ENCODE data around the gene ADSL. TPM values are rescaled to one million over a fixed set of nuclear protein-coding genes. Genes with fewer than 3 reads are reported as not detected.

Gene ADSL
- total RNA-seq, 1 donor, result 107 TPM

GRCh38 chr22:40414838-40415505 lies 68.7 kb downstream of the ADSL start:
- DNase-seq (ENCODE audit: low read depth), result no peak
- no peak for TF ChIP-seq CTCF (IDR thresholded peaks at IDR 0.05; ENCODE audit: insufficient read depth, low read length)

DNA sequence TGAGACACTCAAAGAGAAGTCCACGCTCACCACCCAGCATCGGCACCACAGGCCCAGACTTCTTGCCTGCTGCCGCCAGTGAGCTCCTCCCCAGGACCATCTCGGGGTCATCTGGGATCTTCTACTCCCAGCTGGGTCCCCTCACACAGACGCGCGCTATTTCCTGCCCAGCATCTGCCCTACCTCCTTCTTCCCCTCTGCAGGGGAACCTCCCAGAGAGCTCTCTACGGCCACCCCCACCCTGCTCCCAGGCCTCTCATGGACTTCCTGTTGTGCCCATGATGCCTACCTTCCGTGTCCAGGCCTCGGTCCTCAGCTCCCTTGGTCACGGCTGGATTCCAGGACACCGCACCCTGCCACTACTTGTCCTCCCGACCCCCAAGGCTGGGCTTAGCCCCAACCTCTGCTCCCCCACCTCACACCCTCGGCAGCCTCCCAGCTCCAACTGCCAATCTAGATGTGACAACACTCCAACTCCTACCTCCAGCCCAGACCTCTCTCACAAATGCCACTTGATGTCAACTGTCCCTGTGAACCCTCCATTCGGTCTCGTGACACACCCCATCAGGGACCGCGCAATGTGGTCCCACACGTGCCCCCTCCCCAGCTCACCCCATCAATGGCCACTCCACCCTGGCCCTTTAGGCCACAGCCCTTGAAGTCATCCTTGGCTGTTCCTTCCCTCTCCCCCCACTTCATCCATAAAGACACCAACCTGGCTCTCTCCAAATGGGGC lies 69.4 kb downstream of the ADSL start:
- TF ChIP-seq CTCF (IDR thresholded peaks at IDR 0.05; ENCODE audit: insufficient read depth, low read length), result no peak
- no peak overlapping the region for H3K4me3 ChIP-seq (ENCODE audit: low read depth, low read length)
- DNase-seq (ENCODE audit: low read depth), result no peak

More at GRCh38 chr22:40414838-40415505, 68.7 kb downstream of the ADSL start:
- H3K4me3 ChIP-seq (ENCODE audit: low read depth, low read length), result no peak overlapping the region

- no peak overlapping the region for H3K4me3 ChIP-seq (ENCODE audit: low read depth, low read length)
- TF ChIP-seq CTCF (IDR thresholded peaks at IDR 0.05; ENCODE audit: insufficient read depth, low read length), result no peak
- no peak for DNase-seq (ENCODE audit: low read depth)
These were observed 69.9 kb downstream of the ADSL start for GRCh38 chr22:40416267-40416570.

- TF ChIP-seq CTCF (IDR thresholded peaks at IDR 0.05; ENCODE audit: insufficient read depth, low read length), result no peak
- no peak for DNase-seq (ENCODE audit: low read depth)
- H3K4me3 ChIP-seq (ENCODE audit: low read depth, low read length), result no peak overlapping the region
These were observed 70.3 kb downstream of the ADSL start for GRCh38 chr22:40416636-40417035.

DNA sequence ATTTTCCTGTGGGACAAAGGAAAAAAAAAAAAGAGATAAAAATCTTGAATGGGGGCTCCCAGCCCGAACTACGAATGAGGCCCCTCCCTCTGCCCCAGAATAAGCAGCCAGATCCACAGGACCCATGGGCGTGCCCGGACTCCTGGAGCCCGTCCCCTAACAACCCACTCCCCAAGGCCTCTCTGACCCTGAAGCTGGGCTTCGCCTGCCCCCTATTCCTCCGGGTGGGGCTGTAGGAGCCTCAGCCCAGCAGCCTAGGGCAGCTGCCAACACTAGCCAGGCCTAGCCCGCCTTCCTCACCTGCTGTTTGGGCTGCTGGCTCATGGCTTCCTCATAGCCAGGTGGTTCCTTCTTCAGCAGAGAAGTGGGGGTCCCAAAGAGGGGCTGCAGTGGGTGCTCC lies 70.7 kb downstream of the ADSL start:
- no peak for TF ChIP-seq CTCF (IDR thresholded peaks at IDR 0.05; ENCODE audit: insufficient read depth, low read length)
- DNase-seq (ENCODE audit: low read depth), result no peak
- no peak overlapping the region for H3K4me3 ChIP-seq (ENCODE audit: low read depth, low read length)

GRCh38 chr22:40417881-40418280 lies 71.6 kb downstream of the ADSL start:
- TF ChIP-seq CTCF (IDR thresholded peaks at IDR 0.05; ENCODE audit: insufficient read depth, low read length), result no peak
- no peak for DNase-seq (ENCODE audit: low read depth)
- H3K4me3 ChIP-seq (ENCODE audit: low read depth, low read length), result no peak overlapping the region
